ENCODE results near the gene OIT3.

GRCh38 chr10:72952189-72952588 is 58.6 kb downstream of the OIT3 start:
- no peak for TF ChIP-seq CTCF (IDR thresholded peaks at IDR 0.05; ENCODE audit: poor library complexity, severe bottlenecking)
- TF ChIP-seq EP300 (conservative IDR thresholded peaks at IDR 0.05; ENCODE audit: poor library complexity, severe bottlenecking), result no peak
- no peak for TF ChIP-seq EZH2 (IDR thresholded peaks at IDR 0.05; ENCODE audit: borderline replicate concordance, insufficient read depth, low read length, poor library complexity, severe bottlenecking)
- no peak for TF ChIP-seq TAF1 (IDR thresholded peaks at IDR 0.05; ENCODE audit: low read depth)
- TF ChIP-seq MXI1 (conservative IDR thresholded peaks at IDR 0.05; ENCODE audit: poor library complexity, severe bottlenecking), result no peak
- TF ChIP-seq REST (IDR thresholded peaks at IDR 0.05; ENCODE audit: borderline replicate concordance), result no peak
- TF ChIP-seq POLR2AphosphoS5 (IDR thresholded peaks at IDR 0.05), result no peak
